GM18520 (cell line): ENCODE data around the gene TIGD6.
A peak's percentile ranks its signal among the peaks of the same experiment; 100 is the strongest.

Source experiments
- ATAC-seq: cut with Tn5 transposase; IDR thresholded peaks from one replicate; pipeline ENCODE4 v1.9.1; 2021; ENCODE audit not compliant: unreplicated experiment

The TIGD6 gene

GRCh38 chr5:149981206-149981605, 19.2 kb downstream of the TIGD6 start:
- ATAC-seq = no peak

GRCh38 chr5:149979896-149980295, 20.6 kb downstream of the TIGD6 start:
- no peak for ATAC-seq

- ATAC-seq = no peak
Observed at GRCh38 chr5:149975409-149975808, 25.0 kb downstream of the TIGD6 start.

- no peak for ATAC-seq
Observed at GRCh38 chr5:149969181-149969930, 31.1 kb downstream of the TIGD6 start.

- no peak for ATAC-seq
Observed at GRCh38 chr5:149966946-149967345, 33.5 kb downstream of the TIGD6 start.

GRCh38 chr5:149963729-149964128, 36.7 kb downstream of the TIGD6 start:
- ATAC-seq = no peak

- no peak for ATAC-seq
Observed at GRCh38 chr5:149962601-149963300, 37.7 kb downstream of the TIGD6 start.

GRCh38 chr5:149961957-149962409, 38.5 kb downstream of the TIGD6 start:
- ATAC-seq = no peak

GRCh38 chr5:149961186-149961685, 39.2 kb downstream of the TIGD6 start:
- ATAC-seq = no peak

GRCh38 chr5:149960272-149961185, 39.9 kb downstream of the TIGD6 start, which contains the start of gene SLC26A2:
SLC26A2 (plus strand) TSS chr5:149960758; CDS start chr5:149977653, 16,895 bp downstream.
- peak; percentile 97 for ATAC-seq

- no peak for ATAC-seq
Observed at GRCh38 chr5:149959406-149960236, 40.8 kb downstream of the TIGD6 start.

- ATAC-seq = no peak
Observed at GRCh38 chr5:149957855-149958254, 42.6 kb downstream of the TIGD6 start.

GRCh38 chr5:149956685-149957084, 43.8 kb downstream of the TIGD6 start:
- ATAC-seq = no peak

- ATAC-seq = no peak
Observed at GRCh38 chr5:149954798-149955197, 45.7 kb downstream of the TIGD6 start.

GRCh38 chr5:149953436-149954121, 46.9 kb downstream of the TIGD6 start:
- ATAC-seq = no peak

- no peak for ATAC-seq
Observed at GRCh38 chr5:149951138-149951749, 49.2 kb downstream of the TIGD6 start.

GRCh38 chr5:149948993-149949392, 51.5 kb downstream of the TIGD6 start:
- ATAC-seq = no peak

GRCh38 chr5:149946118-149946517, 54.3 kb downstream of the TIGD6 start:
- ATAC-seq = no peak

- ATAC-seq = no peak
Observed at GRCh38 chr5:149944666-149945065, 55.8 kb downstream of the TIGD6 start, which contains the start of gene PDE6A. PDE6A (minus strand) TSS chr5:149944793; CDS start chr5:149944673, 120 bp downstream.
